ENCODE data around the gene INPP5A.
"Not testable (repeated sequence)": the region's sequence is repeated elsewhere in the genome, so short reads cannot be mapped to it uniquely, and the experiment has no call there.

The INPP5A gene

GRCh38 chr10:132678436-132679216 is 141.0 kb downstream of the INPP5A start:
- Histone ChIP-seq H3K4me2 (ENCODE audit: low read length) (no peak overlapping the region), H3K9me2 (replicated peaks; ENCODE audit: control insufficient read depth, low read length) (no peaks in the 10 kb centered on the region), H3K36me3 (ENCODE audit: control insufficient read depth, low read length) (no peaks in the 10 kb centered on the region), H3K4me3 (ENCODE audit: low read length) (no peak overlapping the region), H3K27ac (ENCODE audit: low read depth, low read length) (no peak overlapping the region), H3K79me2 (ENCODE audit: control insufficient read depth, low read length) (no peaks in the 10 kb centered on the region), H3K9me3 (ENCODE audit: control insufficient read depth, insufficient read depth, low read length) (no peaks in the 10 kb centered on the region), H4K20me1 (ENCODE audit: control insufficient read depth, insufficient read depth, low read depth, low read length) (no peaks in the 10 kb centered on the region), H3K27me3 (ENCODE audit: control insufficient read depth, low read length) (no peaks in the 10 kb centered on the region), H3F3A (ENCODE audit: control insufficient read depth, insufficient read depth) (no peaks in the 10 kb centered on the region), H3K4me1 (ENCODE audit: control insufficient read depth, low read length) (no peaks in the 10 kb centered on the region)
- TF ChIP-seq EZH2phosphoT487 (IDR thresholded peaks at IDR 0.05; ENCODE audit: borderline replicate concordance, low read length) = no peak

GRCh38 chr10:132679217-132679595 is 141.6 kb downstream of the INPP5A start:
- Histone ChIP-seq H4K20me1 (ENCODE audit: control insufficient read depth, insufficient read depth, low read depth, low read length) (no peaks in the 10 kb centered on the region), H3K79me2 (ENCODE audit: control insufficient read depth, low read length) (no peaks in the 10 kb centered on the region), H3K27me3 (ENCODE audit: control insufficient read depth, low read length) (no peaks in the 10 kb centered on the region), H3K4me1 (ENCODE audit: control insufficient read depth, low read length) (no peaks in the 10 kb centered on the region), H3K27ac (ENCODE audit: low read depth, low read length) (no peak overlapping the region), H3K9me2 (replicated peaks; ENCODE audit: control insufficient read depth, low read length) (no peaks in the 10 kb centered on the region), H3K4me3 (ENCODE audit: low read length) (no peak overlapping the region), H3K36me3 (ENCODE audit: control insufficient read depth, low read length) (no peaks in the 10 kb centered on the region), H3K9me3 (ENCODE audit: control insufficient read depth, insufficient read depth, low read length) (peaks cover under 1% of the 10 kb centered on the region; the same call in 1 of the 2 replicates), H3K4me2 (ENCODE audit: low read length) (no peak overlapping the region), H3F3A (ENCODE audit: control insufficient read depth, insufficient read depth) (no peaks in the 10 kb centered on the region)
- TF ChIP-seq CTCF (IDR thresholded peaks at IDR 0.05; ENCODE audit: low read depth, low read length, poor library complexity, severe bottlenecking) (no peak), EZH2phosphoT487 (IDR thresholded peaks at IDR 0.05; ENCODE audit: borderline replicate concordance, low read length) (no peak)

GRCh38 chr10:132679640-132680039 is 142.1 kb downstream of the INPP5A start:
- TF ChIP-seq EZH2phosphoT487 (IDR thresholded peaks at IDR 0.05; ENCODE audit: borderline replicate concordance, low read length) (no peak), CTCF (IDR thresholded peaks at IDR 0.05; ENCODE audit: low read depth, low read length, poor library complexity, severe bottlenecking) (no peak)
- H3K27me3 ChIP-seq (ENCODE audit: control insufficient read depth, low read length) = no peaks in the 10 kb centered on the region
- no peak overlapping the region for H3K4me3 ChIP-seq (ENCODE audit: low read length)
- no peaks in the 10 kb centered on the region for H3K4me1 ChIP-seq (ENCODE audit: control insufficient read depth, low read length)
- no peaks in the 10 kb centered on the region for H4K20me1 ChIP-seq (ENCODE audit: control insufficient read depth, insufficient read depth, low read depth, low read length)
- H3K79me2 ChIP-seq (ENCODE audit: control insufficient read depth, low read length) = no peaks in the 10 kb centered on the region
- H3K9me3 ChIP-seq (ENCODE audit: control insufficient read depth, insufficient read depth, low read length) = peaks cover 3% of the 10 kb centered on the region; the same call in 1 of the 2 replicates
- H3F3A ChIP-seq (ENCODE audit: control insufficient read depth, insufficient read depth) = no peaks in the 10 kb centered on the region
- no peaks in the 10 kb centered on the region for H3K9me2 ChIP-seq (replicated peaks; ENCODE audit: control insufficient read depth, low read length)
- H3K4me2 ChIP-seq (ENCODE audit: low read length) = no peak overlapping the region
- H3K36me3 ChIP-seq (ENCODE audit: control insufficient read depth, low read length) = no peaks in the 10 kb centered on the region
- no peak overlapping the region for H3K27ac ChIP-seq (ENCODE audit: low read depth, low read length)

GRCh38 chr10:132680741-132681140 is 143.2 kb downstream of the INPP5A start:
- not testable (repeated sequence) for H4K20me1 ChIP-seq (ENCODE audit: control insufficient read depth, insufficient read depth, low read depth, low read length); H3K79me2 ChIP-seq (ENCODE audit: control insufficient read depth, low read length); H3K4me2 ChIP-seq (ENCODE audit: low read length); H3K9me2 ChIP-seq (replicated peaks; ENCODE audit: control insufficient read depth, low read length); H3K36me3 ChIP-seq (ENCODE audit: control insufficient read depth, low read length); H3K9me3 ChIP-seq (ENCODE audit: control insufficient read depth, insufficient read depth, low read length); H3K27ac ChIP-seq (ENCODE audit: low read depth, low read length); H3F3A ChIP-seq (ENCODE audit: control insufficient read depth, insufficient read depth); H3K4me3 ChIP-seq (ENCODE audit: low read length); H3K4me1 ChIP-seq (ENCODE audit: control insufficient read depth, low read length); H3K27me3 ChIP-seq (ENCODE audit: control insufficient read depth, low read length)

Measured in DOHH2 (cell line).